ENCODE results near the gene QKI. TPM values are rescaled to one million over a fixed set of nuclear protein-coding genes. Genes with fewer than 3 reads are reported as not detected.

The QKI gene
- total RNA-seq, 8 experiments from 2014 or later, result 67.5 to 316 (median 142) TPM

GRCh38 chr6:163457637-163458561, 43.4 kb downstream of the QKI start:
- Histone ChIP-seq H3K4me3 (no peak overlapping the region), H3K27ac (no peak overlapping the region), H3K4me1 (replicated peaks in 1 of 2) (peaks cover 6 to 11% of the 10 kb centered on the region in 2 donors)
- ATAC-seq (replicated peaks in 6 of 8), result peak in 3 of 8 experiments; percentile 51 to 79 (median 78)
- in situ Hi-C loops (cut with MboI; ENCODE audit: low pct_unique_long_range_greater_than_20kb in 2 of 9, low sequenced_read_pairs in 9 of 9, unreplicated experiment in 9 of 9), result loop anchor here in 1 of 9 experiments (25.0 kb wide), 1 partner anchor 504 kb away; no protein-coding TSS in a partner anchor
- WGBS, 10 experiments, result 40 to 100% (median 70%) methylated on average over 1 to 3 of the region's 3 CpGs; no CpG with 5 or more reads in 1 of the 10 experiments

DNA sequence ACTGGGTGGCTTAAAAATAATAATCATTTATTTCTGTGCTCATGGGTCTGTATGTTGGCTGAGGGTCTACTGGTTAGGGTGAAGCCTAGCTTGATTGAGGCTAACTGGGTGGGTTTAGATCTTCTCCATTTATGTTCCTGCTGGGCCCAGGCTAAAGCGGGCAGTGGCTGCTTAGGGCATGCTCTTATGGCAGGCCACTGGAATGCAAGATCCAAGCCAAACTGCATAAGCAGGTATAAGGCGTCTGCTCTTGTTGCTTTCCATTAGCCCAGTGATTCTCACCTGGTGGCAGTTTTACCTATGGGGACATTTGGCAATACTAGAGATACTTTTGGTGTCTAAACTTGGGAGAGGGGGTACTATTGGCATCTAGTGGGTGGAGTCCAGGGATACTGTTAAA, 44.5 kb downstream of the QKI start:
- 89 to 100% (median 100%) methylated on average over 1 to 2 of the region's 2 CpGs; no CpG with 5 or more reads in 5 of the 10 experiments for WGBS, 10 experiments
- Histone ChIP-seq H3K4me3 (no peak overlapping the region), H3K27ac (no peak overlapping the region), H3K4me1 (replicated peaks in 1 of 2) (peaks cover 2 to 11% of the 10 kb centered on the region in 2 donors)
- ATAC-seq (replicated peaks in 6 of 8), result no peak
- in situ Hi-C loops (cut with MboI; ENCODE audit: low pct_unique_long_range_greater_than_20kb in 2 of 9, low sequenced_read_pairs in 9 of 9, unreplicated experiment in 9 of 9), result loop anchor here in 1 of 9 experiments (25.0 kb wide), 1 partner anchor 503 kb away; no protein-coding TSS in a partner anchor

DNA sequence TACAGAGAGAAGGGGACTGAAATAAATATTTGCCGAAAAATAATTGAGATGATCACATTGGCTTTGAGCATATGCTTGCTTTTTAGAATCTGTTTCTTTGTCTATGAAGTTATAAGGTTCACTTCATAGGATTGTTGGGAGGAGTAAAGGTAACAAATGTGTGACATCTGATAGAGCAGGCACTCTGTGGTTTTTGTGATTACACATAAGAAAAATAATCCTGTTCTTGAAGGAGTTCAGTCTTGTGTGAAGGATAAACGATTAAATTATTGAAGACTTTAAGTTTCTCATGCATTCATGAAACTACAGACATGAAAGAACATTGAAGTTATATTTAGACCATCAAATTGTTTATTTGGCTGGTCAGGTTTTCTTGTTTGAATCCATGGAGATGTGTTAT, 45.0 kb downstream of the QKI start:
- in situ Hi-C loops (cut with MboI; ENCODE audit: low pct_unique_long_range_greater_than_20kb in 2 of 9, low sequenced_read_pairs in 9 of 9, unreplicated experiment in 9 of 9), result loop anchor here in 1 of 9 experiments (25.0 kb wide), 1 partner anchor 503 kb away; no protein-coding TSS in a partner anchor
- Histone ChIP-seq H3K4me1 (replicated peaks in 1 of 2) (peaks cover 2 to 11% of the 10 kb centered on the region in 2 donors), H3K4me3 (no peak overlapping the region), H3K27ac (no peak overlapping the region)
- ATAC-seq (replicated peaks in 6 of 8), result no peak
- 44 to 100% (median 88%) methylated on average over 1 to 2 of the region's 2 CpGs; no CpG with 5 or more reads in 1 of the 10 experiments for WGBS, 10 experiments

DNA sequence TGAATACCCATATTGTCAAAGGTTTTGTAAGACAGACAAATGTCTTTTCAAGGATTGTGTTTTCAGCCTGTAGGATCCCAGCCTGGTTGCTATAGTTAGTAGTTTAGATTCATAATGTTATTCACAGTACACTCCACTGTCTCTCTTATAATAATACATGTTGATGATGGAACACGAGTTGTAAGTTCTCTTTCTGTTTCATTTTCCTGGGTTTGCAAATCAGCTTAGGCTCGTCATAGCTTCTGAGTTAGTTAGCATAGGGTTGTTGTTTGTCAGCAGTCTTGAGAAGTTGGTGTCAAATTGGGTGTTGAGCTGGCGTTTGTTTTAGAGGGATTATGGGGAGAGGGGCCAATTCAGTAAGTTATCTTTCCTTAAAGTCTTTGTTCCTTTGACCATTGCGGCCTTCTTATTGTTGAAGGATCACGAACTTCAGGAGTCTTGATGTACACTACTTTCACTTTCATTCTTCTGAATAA, 45.8 kb downstream of the QKI start:
- WGBS, 10 experiments, result 10 to 95% (median 75%) methylated on average over 1 to 5 of the region's 5 CpGs
- in situ Hi-C loops (cut with MboI; ENCODE audit: low pct_unique_long_range_greater_than_20kb in 2 of 9, low sequenced_read_pairs in 9 of 9, unreplicated experiment in 9 of 9), result loop anchor here in 1 of 9 experiments (25.0 kb wide), 1 partner anchor 502 kb away; no protein-coding TSS in a partner anchor
- H3K27ac ChIP-seq, result no peak overlapping the region
- ATAC-seq (replicated peaks in 6 of 8), result peak in 4 of 8 experiments; percentile 15 to 90 (median 87)
- peaks cover 2 to 11% of the 10 kb centered on the region in 2 donors for H3K4me1 ChIP-seq (replicated peaks in 1 of 2)
- H3K4me3 ChIP-seq, result no peak overlapping the region

DNA sequence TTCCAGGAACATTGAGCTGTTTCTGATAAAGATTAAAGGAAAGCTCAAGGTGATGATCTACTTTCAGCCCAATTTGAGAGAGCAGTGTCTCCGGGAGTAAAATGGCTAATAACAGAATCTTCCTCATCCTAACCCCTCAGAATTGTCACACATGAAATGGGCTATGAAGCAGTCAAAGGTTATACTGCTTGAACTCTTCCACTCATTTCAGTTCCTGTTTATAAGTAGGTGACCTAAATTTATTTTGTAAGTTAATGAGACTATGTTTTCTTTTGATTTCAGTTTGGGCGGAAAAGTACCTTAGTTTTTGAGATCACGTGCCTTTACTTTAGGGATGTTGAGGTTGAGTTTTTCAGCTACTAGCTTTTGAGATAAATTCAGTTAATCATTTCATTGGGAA, 47.2 kb downstream of the QKI start:
- in situ Hi-C loops (cut with MboI; ENCODE audit: low pct_unique_long_range_greater_than_20kb in 2 of 9, low sequenced_read_pairs in 9 of 9, unreplicated experiment in 9 of 9), result loop anchor here in 1 of 9 experiments (25.0 kb wide), 1 partner anchor 501 kb away; no protein-coding TSS in a partner anchor
- Histone ChIP-seq H3K4me3 (no peak overlapping the region), H3K27ac (no peak overlapping the region), H3K4me1 (replicated peaks in 1 of 2) (peaks cover 2 to 11% of the 10 kb centered on the region in 2 donors)
- ATAC-seq (replicated peaks in 6 of 8), result no peak
- 88 to 100% (median 94%) methylated on average over 1 to 3 of the region's 3 CpGs; no CpG with 5 or more reads in 2 of the 10 experiments for WGBS, 10 experiments

DNA sequence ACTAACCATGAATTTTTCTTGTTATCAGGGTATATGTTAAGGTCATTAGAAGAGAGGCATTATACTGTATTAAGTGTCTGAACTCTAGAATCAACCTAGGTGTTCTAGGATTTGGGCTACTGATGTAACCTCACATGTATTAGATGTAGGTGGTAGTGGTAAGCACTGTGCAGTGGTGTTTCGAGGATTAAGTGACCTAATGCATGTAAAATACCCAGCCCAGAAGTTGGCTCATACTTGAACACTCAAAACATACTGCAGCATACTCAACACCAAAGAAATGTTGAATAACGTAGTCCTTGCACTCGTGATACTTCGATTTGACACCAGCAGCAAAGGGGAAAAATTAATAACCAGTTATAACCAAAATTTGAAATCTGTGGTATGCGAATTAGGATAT, 48.7 kb downstream of the QKI start:
- no peak for ATAC-seq (replicated peaks in 6 of 8)
- no peak overlapping the region for H3K4me3 ChIP-seq
- WGBS, 10 experiments, result 88 to 100% (median 100%) methylated on average over 1 to 5 of the region's 5 CpGs; no CpG with 5 or more reads in 1 of the 10 experiments
- peaks cover 6 to 11% of the 10 kb centered on the region in 2 donors for H3K4me1 ChIP-seq (replicated peaks in 1 of 2)
- H3K27ac ChIP-seq, result no peak overlapping the region
- in situ Hi-C loops (cut with MboI; ENCODE audit: low pct_unique_long_range_greater_than_20kb in 2 of 9, low sequenced_read_pairs in 9 of 9, unreplicated experiment in 9 of 9), result loop anchor here in 1 of 9 experiments (25.0 kb wide), 1 partner anchor 499 kb away; no protein-coding TSS in a partner anchor

GRCh38 chr6:163463795-163464194, 49.3 kb downstream of the QKI start:
- peaks cover 10 to 13% of the 10 kb centered on the region in 2 donors for H3K4me1 ChIP-seq (replicated peaks in 1 of 2)
- no peak for ATAC-seq (replicated peaks in 6 of 8)
- in situ Hi-C loops (cut with MboI; ENCODE audit: low pct_unique_long_range_greater_than_20kb in 2 of 9, low sequenced_read_pairs in 9 of 9, unreplicated experiment in 9 of 9), result loop anchor here in 1 of 9 experiments (25.0 kb wide), 1 partner anchor 499 kb away; no protein-coding TSS in a partner anchor
- H3K27ac ChIP-seq, result no peak overlapping the region
- no peak overlapping the region for H3K4me3 ChIP-seq
- 90 to 100% (median 100%) methylated on average over 1 of the region's 1 CpG; no CpG with 5 or more reads in 2 of the 10 experiments for WGBS, 10 experiments

- H3K4me3 ChIP-seq, result no peak overlapping the region
- no peak for ATAC-seq (replicated peaks in 6 of 8)
- H3K27ac ChIP-seq, result no peak overlapping the region
- in situ Hi-C loops (cut with MboI; ENCODE audit: low pct_unique_long_range_greater_than_20kb in 2 of 9, low sequenced_read_pairs in 9 of 9, unreplicated experiment in 9 of 9), result loop anchor here in 1 of 9 experiments (25.0 kb wide), 1 partner anchor 495 kb away; no protein-coding TSS in a partner anchor
- peaks cover 0 to 17% of the 10 kb centered on the region in 2 donors for H3K4me1 ChIP-seq (replicated peaks in 1 of 2)
- 82 to 100% (median 93%) methylated on average over 1 to 3 of the region's 3 CpGs; no CpG with 5 or more reads in 3 of the 10 experiments for WGBS, 10 experiments
Measured at GRCh38 chr6:163466839-163467390, 52.4 kb downstream of the QKI start.

GRCh38 chr6:163468738-163469137, 54.2 kb downstream of the QKI start:
- no peak overlapping the region for H3K4me3 ChIP-seq

DNA sequence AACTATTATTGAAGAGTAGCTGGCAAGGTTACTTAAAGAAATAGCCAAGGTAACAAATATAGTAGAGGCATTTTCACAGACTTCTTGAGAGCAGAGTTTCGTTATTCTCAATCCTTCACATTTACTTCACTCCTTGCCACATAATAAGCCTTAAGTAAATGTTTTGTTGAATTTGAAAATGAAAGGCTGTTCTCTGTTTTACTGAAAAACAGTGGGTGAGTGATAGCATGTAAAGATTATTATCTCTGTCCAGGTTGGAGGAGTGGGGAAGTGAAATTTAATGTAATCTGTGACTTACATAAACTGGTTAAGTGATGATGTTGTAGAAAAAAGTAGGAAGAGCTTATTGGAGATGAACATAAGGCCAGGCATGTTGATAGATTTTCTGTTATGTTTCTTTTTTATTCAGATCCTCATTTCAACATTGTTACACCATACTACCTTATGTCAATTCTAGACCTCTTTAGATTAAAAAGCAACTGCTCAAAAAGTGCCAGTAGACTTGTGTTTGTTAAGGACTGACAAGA, 55.0 kb downstream of the QKI start:
- Histone ChIP-seq H3K4me1 (replicated peaks in 1 of 2) (peaks cover 0 to 17% of the 10 kb centered on the region in 2 donors), H3K27ac (no peak overlapping the region), H3K4me3 (no peak overlapping the region)
- 91 to 100% (median 100%) methylated on average over 1 of the region's 1 CpG; no CpG with 5 or more reads in 2 of the 10 experiments for WGBS, 10 experiments
- in situ Hi-C loops (cut with MboI; ENCODE audit: low pct_unique_long_range_greater_than_20kb in 2 of 9, low sequenced_read_pairs in 9 of 9, unreplicated experiment in 9 of 9), result loop anchor here in 1 of 9 experiments (25.0 kb wide), 1 partner anchor 493 kb away; no protein-coding TSS in a partner anchor
- ATAC-seq (replicated peaks in 6 of 8), result no peak

More at GRCh38 chr6:163468738-163469137, 54.2 kb downstream of the QKI start:
- in situ Hi-C loops (cut with MboI; ENCODE audit: low pct_unique_long_range_greater_than_20kb in 2 of 9, low sequenced_read_pairs in 9 of 9, unreplicated experiment in 9 of 9), result loop anchor here in 1 of 9 experiments (25.0 kb wide), 1 partner anchor 494 kb away; no protein-coding TSS in a partner anchor
- Histone ChIP-seq H3K27ac (no peak overlapping the region), H3K4me1 (replicated peaks in 1 of 2) (peaks cover 0 to 17% of the 10 kb centered on the region in 2 donors)
- 32 to 95% (median 65%) methylated on average over 1 to 3 of the region's 3 CpGs for WGBS, 10 experiments
- ATAC-seq (replicated peaks in 6 of 8), result peak in 5 of 8 experiments; percentile 29 to 76 (median 62)

GRCh38 chr6:163470611-163471010, 56.1 kb downstream of the QKI start:
- H3K27ac ChIP-seq, result no peak overlapping the region
- in situ Hi-C loops (cut with MboI; ENCODE audit: low pct_unique_long_range_greater_than_20kb in 2 of 9, low sequenced_read_pairs in 9 of 9, unreplicated experiment in 9 of 9), result loop anchor here in 1 of 9 experiments (25.0 kb wide), 1 partner anchor 492 kb away; no protein-coding TSS in a partner anchor
- H3K4me3 ChIP-seq, result no peak overlapping the region
- H3K4me1 ChIP-seq (replicated peaks in 1 of 2), result peaks cover 0 to 17% of the 10 kb centered on the region in 2 donors
- ATAC-seq (replicated peaks in 6 of 8), result no peak

DNA sequence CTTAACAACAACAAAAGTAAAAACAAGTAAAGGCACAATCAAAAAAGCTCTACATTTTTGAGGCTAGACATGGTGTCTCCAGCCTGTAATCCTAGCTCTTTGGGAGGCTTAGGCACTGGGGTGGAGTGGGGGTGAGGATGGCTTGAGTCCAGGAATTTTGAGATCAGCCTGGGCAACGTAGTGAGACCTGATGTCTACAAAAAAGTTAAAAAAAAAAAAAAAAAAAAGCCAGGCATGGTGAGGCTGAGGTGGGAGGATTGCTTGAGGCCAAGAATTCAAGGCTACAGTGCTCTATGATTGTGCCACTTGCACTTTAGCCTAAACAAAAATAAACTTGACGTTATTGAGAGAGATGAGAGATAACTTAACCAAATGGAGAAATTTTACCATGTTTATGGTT, 60.1 kb downstream of the QKI start:
- no peak for ATAC-seq (replicated peaks in 6 of 8)
- 20 to 100% (median 95%) methylated on average over 1 to 2 of the region's 2 CpGs for WGBS, 10 experiments
- H3K4me1 ChIP-seq (replicated peaks in 1 of 2), result no peaks in the 10 kb centered on the region
- no peak overlapping the region for H3K27ac ChIP-seq
- no peak overlapping the region for H3K4me3 ChIP-seq
- in situ Hi-C loops (cut with MboI; ENCODE audit: low pct_unique_long_range_greater_than_20kb in 2 of 9, low sequenced_read_pairs in 9 of 9, unreplicated experiment in 9 of 9), result loop anchor here in 1 of 9 experiments (25.0 kb wide), 1 partner anchor 488 kb away; no protein-coding TSS in a partner anchor

Data from motor neuron (in vitro differentiated cells).